Measurements from ENCODE around the gene CEP295NL.
"Not testable (repeated sequence)": the region's sequence is repeated elsewhere in the genome, so short reads cannot be mapped to it uniquely, and the experiment has no call there.

The CEP295NL gene

GRCh38 chr17:78929908-78930775 lies 27.1 kb upstream of the CEP295NL start:
- no peak for DNase-seq (ENCODE audit: low read depth)

DNA sequence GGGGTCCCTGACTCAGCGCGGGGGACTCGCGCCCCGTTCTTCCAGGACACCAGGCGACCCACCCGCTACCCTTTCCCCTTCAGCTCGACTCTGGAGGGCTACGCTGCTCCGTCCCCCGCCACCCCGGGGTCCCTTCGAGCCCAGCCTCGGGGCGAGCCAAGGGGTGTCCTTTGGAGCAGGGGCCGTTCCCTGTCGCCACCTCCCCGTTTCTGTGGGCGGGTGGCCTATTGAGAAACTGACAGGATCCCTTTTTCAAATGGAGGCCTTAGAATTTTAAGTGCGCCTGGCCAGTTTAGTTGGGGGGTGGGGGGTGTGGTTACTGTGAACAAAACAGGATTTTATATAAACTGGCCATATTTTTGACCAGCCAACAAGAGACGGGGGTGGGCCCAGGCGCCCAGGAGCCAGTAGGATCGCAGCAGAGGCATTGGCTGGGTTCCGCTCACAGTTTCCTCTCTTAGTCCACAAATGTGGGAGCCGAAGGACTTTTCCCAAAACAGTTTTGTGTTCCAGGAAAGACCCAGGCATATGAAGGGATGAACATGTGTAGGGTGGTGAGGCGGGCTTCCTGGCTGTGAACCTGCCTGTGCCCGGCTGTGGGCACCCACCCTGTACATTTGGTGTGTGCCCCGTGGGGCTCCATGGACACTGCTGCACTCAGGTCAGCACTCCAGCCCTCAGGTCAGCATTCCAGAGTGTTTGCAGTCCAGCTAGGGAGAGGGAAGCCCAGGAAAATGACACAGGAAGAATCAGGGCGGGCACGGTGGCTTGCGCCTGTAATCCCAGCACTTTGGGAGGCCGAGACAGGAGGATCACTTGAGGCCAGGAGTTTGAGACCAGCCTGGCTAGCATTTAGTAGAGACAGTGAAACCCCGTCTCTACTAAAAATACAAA lies 22.9 kb upstream of the CEP295NL start:
- no peak for DNase-seq (ENCODE audit: low read depth)

GRCh38 chr17:78925234-78925633 lies 22.2 kb upstream of the CEP295NL start, which contains the start of gene TIMP2:
Gene TIMP2 (minus strand): TSS chr17:78925387. CDS start chr17:78925088, 299 bp downstream.
- peak; percentile 61 for DNase-seq (ENCODE audit: low read depth)

- no peak for DNase-seq (ENCODE audit: low read depth)
Measured at GRCh38 chr17:78924481-78925151, 21.6 kb upstream of the CEP295NL start.

- peak; percentile 47 for DNase-seq (ENCODE audit: low read depth)
Measured at GRCh38 chr17:78923660-78924453, 20.9 kb upstream of the CEP295NL start.

- DNase-seq (ENCODE audit: low read depth): no peak
Measured at GRCh38 chr17:78922816-78923498, 20.0 kb upstream of the CEP295NL start.

DNA sequence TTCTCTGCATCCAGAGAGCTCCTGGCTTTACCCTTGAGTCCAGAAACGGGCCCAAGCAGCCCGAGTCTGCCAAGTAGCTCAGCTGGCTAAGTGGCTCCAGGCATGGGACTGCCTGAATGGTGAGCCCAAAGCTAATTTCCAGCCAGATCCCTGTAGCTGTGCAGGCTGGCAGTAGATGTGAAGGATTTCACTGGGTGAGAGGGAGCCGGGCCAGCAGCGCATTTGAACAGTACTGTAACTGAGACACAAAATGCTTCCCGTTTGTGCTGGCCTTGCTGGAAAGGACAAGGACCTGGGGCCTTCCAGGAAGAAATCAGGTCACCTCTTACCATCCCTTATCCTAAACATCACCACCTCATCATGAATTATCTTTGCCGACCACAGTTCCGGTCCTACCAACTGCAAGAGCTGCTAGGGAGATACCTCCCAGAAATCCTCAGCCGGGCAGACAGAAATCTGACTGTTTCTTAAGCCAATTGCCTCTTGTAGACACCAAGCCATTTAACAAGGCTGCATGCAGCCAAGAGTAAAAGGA lies 18.5 kb upstream of the CEP295NL start:
- DNase-seq (ENCODE audit: low read depth): no peak

DNA sequence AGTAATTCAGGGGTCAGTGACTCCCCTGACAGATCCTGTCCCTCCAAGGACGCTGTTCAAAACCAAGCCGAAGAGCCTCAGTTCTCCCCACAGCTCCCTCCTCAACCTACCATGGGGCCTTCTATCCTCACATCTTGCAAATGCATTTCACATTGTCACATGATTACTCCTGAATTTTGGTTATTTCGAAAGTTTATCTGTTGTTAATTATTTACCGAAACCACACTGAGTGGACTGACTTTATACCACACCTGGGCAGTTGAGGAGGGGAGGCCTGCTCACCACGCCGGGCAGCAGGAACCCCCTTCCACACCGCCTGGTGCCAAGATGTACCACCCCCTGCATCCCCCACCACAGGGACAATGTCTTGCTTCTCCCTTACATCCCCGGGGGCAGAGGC lies 17.5 kb upstream of the CEP295NL start:
- DNase-seq (ENCODE audit: low read depth): no peak

- no peak for DNase-seq (ENCODE audit: low read depth)
Measured at GRCh38 chr17:78919861-78920450, 17.0 kb upstream of the CEP295NL start.

DNA sequence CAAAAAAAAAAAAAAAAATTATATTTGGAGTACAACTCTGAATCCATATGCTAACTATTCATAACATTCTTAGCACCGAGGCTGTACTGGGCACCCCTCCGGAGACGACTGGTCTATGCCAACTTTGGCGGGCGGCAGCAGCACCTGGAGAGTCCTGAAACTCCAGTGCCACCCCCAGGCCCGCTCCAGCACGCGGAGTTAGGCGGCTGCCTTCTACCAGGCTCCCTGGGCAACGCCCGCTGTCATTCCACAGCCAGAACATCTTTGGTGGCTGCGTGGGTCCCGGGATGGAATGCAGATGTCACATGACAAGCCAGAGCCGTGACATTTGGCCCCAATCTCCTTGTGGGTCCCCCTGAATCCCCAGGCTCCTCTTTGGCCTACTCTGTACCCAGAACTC lies 16.0 kb upstream of the CEP295NL start:
- DNase-seq (ENCODE audit: low read depth): no peak

DNA sequence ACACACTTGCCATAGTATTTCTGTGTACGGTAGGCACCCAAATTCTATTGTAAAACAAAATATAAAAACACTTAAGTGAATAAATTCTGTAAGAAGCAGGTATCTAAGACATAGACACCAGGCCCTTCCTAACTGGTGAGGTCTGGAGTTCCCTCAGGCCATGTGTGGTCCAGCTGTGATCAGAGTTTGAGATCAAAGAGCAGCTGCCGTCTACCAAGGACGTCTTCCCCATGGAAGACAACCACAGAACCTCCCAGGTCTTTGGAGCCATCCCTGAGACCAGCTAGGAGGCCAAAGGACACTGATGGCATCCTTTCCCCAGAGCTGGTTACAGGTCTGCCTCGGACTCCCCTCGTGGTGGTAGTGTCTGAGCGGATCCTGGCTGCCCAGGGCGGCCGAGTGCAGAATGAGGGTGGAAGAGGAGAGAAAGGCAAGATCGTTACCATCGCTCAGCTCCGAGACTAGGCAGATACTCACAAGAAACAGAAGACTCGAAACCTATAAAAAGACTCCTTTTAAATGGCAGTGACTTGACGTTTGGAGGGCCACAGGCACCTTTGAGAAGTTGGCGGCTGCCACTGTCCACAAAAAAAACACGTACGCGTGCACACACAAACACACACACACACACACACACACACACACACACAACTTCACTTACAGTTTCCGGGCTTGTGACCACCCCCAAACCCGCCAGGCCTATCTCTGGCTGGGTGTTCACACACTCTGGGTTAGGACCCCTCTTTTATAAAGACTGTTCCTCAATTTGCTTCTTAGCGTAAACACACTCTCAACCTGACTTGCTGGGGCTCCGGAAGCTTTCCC lies 14.7 kb upstream of the CEP295NL start:
- no peak for DNase-seq (ENCODE audit: low read depth)

DNA sequence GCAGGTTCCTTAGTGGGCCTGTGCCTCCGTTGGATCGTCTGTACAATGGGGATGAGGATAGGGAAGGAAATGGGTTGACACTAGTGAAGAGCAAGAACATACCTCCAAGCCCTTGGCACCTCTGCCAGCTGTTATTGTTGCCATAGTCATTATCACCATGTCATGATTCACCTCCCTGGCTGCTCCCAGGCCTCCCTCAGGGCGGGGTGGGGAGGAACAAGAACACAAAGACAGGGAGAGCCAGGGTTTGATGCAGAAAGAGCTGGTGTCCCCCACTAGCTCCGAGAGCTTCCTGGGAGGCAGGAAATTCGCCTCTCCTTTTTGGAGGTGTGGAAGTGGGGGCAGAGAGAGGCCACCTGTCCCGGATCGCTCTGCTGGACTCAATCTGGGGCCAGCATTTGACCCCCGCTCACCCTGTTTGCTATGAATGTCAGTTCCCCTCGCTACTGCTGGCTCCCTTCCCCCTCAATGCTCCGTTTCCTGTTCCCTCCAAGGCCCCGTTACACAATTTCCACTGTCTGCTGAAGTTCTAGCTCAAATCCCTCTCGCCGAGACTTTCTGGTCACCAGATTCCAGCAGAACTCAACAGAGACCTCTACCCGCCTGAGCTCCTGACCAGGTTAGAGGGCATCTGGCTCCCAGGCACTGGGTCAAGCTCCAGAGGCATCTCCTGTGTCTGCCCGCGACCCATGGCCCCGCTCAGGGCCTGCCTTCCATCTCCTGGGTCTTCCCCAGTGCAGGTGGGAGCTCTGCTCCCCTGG lies 13.1 kb upstream of the CEP295NL start:
- no peak for DNase-seq (ENCODE audit: low read depth)

GRCh38 chr17:78913115-78913514 lies 10.1 kb upstream of the CEP295NL start:
- no peak for DNase-seq (ENCODE audit: low read depth)

DNA sequence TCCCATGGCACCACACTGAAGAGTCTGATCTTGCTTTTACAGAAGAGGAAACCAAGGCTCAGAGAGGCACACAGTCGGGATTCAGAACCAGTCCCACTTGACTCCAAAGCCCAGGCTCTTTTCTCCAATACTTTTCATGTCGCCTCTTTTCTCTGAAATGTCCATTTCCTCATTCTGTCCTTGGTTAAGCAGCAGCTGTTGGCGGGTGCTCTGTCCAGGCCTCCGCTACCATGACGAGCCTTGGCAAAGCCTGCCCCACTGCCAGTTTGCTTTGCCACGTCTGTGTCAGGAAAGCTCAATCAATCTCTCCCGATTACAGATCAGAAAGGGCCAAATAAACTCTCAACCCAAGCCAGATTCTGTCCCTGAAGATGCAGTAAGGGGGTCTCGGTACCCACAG lies 9.1 kb upstream of the CEP295NL start:
- no peak for DNase-seq (ENCODE audit: low read depth)

DNA sequence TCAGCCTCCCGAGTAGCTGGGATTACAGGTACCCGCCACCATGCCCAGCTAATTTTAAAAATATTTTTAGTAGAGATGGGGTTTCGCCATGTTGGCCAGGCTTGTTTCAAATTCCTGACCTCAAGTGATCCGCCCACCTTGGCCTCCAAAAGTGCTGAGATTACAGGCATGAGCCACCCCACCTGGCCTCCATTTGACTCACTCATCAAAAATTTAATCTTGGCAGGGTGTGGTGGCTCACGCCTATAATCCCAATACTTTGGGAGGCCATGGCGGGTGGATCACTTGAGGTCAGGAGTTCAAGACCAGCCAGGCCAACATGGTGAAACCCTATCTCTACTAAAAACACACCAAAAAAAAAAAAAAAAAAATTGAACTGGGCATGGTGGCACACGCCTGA lies 8.5 kb upstream of the CEP295NL start:
- not testable (repeated sequence) for DNase-seq (ENCODE audit: low read depth)

DNA sequence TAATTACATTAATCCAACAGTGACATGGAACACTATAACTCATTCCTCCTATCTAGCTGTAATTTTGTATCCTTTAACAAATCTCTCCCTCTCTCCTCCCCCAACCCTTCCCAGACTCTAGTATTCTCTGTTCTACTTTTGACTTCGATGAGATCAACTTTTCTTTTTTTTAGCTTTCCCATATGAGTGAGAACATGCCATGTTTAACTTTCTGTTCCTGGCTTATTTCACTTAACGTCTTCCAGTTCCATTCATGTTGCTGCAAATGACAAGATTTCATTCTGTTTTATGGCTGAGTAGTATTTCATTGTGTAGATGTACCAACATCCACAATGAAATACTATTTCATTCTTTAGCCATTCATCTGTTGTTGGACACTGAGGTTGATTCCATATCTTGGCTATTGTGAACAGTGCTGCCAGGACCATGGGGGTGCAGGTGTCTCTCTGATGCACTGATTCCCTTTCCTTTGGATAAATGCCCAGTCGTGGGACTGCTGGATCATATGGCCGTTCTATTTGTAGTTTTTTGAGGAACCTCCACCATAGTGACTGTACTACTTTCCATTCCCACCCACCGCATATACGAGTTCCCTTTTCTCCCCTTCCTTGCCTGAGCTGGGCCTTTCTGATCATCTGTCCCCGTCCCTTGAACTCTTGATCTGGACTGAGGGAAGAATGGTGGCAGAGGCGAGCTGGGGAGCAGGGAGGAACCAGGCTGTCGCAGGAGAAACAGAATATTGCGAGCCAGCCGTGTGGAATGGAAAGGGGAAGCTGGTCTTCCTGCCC lies 7.7 kb upstream of the CEP295NL start:
- DNase-seq (ENCODE audit: low read depth): no peak

- DNase-seq (ENCODE audit: low read depth): no peak
Measured at GRCh38 chr17:78908426-78908825, 5.4 kb upstream of the CEP295NL start.

- DNase-seq (ENCODE audit: low read depth): no peak
Measured at GRCh38 chr17:78905541-78905940, 2.5 kb upstream of the CEP295NL start.

Measured in activated T-cell treated with anti-CD3 and anti-CD28 coated beads for 1 hour (primary cell).